RWPE2 (cell line): ENCODE measurements around the gene TMEM35B.
"Not testable (repeated sequence)": the region's sequence is repeated elsewhere in the genome, so short reads cannot be mapped to it uniquely, and the experiment has no call there.

Source experiments
- ATAC-seq: fragments of 200-7000 bp; cut with Tn5 transposase; 3 replicates; pipeline ENCODE4 v1.9.1; 2021; ENCODE audit warnings: low read depth
- DNase-seq: peaks from one replicate; pipeline ENCODE4 v3.0.0-alpha.2; 2020; ENCODE audit warnings: low spot score
- H3K27ac ChIP-seq: fragments of 450-650 bp; 2 replicates; pipeline ENCODE4 v1.5.1; 2017; ENCODE audit warnings: mild to moderate bottlenecking; ENCODE audit not compliant: poor library complexity, severe bottlenecking
- H3K27me3 ChIP-seq: fragments of 250-450 bp; sonication (Bioruptor Pico); 2 replicates; pipeline ENCODE4 v1.5.1; 2021; ENCODE audit warnings: mild to moderate bottlenecking, moderate library complexity; ENCODE audit not compliant: insufficient read depth, poor library complexity, severe bottlenecking
- H3K36me3 ChIP-seq: fragments of 250-450 bp; sonication (Bioruptor Pico); 2 replicates; pipeline ENCODE4 v1.5.1; 2020; ENCODE audit warnings: low read depth, mild to moderate bottlenecking, moderate library complexity
- H3K4me1 ChIP-seq: fragments of 250-450 bp; sonication (Bioruptor Pico); 2 replicates; pipeline ENCODE4 v1.5.1; 2021; ENCODE audit warnings: mild to moderate bottlenecking, moderate library complexity; ENCODE audit not compliant: insufficient read depth, poor library complexity, severe bottlenecking
- H3K4me3 ChIP-seq: fragments of 250-450 bp; sonication (Bioruptor Pico); 2 replicates; pipeline ENCODE4 v1.5.1; 2021; ENCODE audit warnings: mild to moderate bottlenecking, moderate library complexity; ENCODE audit not compliant: severe bottlenecking
- H3K9me3 ChIP-seq: fragments of 250-450 bp; sonication (Bioruptor Pico); 2 replicates; pipeline ENCODE4 v1.5.1; 2021; ENCODE audit warnings: mild to moderate bottlenecking, moderate library complexity; ENCODE audit not compliant: severe bottlenecking
- TF ChIP-seq, protein P1 (sequence below): fragments of 450-650 bp; IDR thresholded peaks from one replicate; pipeline ENCODE4 v1.5.1; 2017; ENCODE audit warnings: mild to moderate bottlenecking, moderate library complexity; ENCODE audit not compliant: poor library complexity, severe bottlenecking

Gene TMEM35B

DNA sequence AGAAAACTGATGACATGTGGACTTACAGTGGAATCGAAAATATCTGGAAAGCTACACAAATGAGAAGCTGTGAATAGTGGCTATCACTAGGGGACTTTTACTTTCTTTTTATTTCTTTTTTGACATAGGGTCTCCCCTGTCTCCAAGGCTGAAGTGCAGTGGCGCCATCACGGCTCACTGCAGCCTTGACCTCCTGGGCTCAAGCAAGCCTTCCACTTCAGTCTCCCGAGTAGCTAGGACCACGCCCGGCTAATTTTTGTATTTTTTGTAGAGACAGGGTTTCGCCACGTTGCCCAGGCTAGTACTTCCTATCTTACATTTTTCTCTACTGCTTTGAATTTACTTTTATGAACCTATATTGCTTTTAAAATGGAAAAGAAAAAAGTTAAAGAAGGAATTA lies 10.5 kb downstream of the TMEM35B start:
- Histone ChIP-seq H3K27me3 (no peaks in the 10 kb centered on the region), H3K36me3 (no peaks in the 10 kb centered on the region), H3K4me3 (no peak overlapping the region), H3K27ac (no peak overlapping the region), H3K9me3 (no peaks in the 10 kb centered on the region), H3K4me1 (no peaks in the 10 kb centered on the region)
- ATAC-seq: no peak
- TF ChIP-seq, protein P1, sequence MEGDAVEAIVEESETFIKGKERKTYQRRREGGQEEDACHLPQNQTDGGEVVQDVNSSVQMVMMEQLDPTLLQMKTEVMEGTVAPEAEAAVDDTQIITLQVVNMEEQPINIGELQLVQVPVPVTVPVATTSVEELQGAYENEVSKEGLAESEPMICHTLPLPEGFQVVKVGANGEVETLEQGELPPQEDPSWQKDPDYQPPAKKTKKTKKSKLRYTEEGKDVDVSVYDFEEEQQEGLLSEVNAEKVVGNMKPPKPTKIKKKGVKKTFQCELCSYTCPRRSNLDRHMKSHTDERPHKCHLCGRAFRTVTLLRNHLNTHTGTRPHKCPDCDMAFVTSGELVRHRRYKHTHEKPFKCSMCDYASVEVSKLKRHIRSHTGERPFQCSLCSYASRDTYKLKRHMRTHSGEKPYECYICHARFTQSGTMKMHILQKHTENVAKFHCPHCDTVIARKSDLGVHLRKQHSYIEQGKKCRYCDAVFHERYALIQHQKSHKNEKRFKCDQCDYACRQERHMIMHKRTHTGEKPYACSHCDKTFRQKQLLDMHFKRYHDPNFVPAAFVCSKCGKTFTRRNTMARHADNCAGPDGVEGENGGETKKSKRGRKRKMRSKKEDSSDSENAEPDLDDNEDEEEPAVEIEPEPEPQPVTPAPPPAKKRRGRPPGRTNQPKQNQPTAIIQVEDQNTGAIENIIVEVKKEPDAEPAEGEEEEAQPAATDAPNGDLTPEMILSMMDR: no peak
- DNase-seq: no peak

DNA sequence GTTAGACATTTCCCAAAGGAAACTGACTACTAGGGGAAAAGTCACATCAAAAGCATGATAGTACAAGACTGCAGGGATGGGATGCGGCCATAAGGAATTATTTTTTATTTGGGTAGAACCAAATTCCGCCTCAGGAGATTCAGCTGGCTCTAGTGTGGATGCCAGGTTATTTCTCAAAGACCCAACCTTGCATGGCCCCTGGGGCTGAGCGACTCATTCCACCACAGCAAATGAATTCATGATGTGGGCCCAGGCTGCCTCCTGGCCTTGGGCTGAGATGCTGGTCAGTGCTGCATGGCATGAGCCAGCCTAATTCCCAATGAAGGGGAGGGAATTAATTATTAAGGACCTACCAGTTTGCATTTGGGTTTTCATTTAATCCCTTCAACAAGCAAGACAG lies 11.8 kb downstream of the TMEM35B start:
- Histone ChIP-seq H3K4me1 (no peaks in the 10 kb centered on the region), H3K27ac (no peak overlapping the region), H3K27me3 (no peaks in the 10 kb centered on the region), H3K4me3 (no peak overlapping the region), H3K36me3 (no peaks in the 10 kb centered on the region), H3K9me3 (no peaks in the 10 kb centered on the region)
- DNase-seq (no peak), ATAC-seq (no peak)
- TF ChIP-seq, protein P1: no peak

DNA sequence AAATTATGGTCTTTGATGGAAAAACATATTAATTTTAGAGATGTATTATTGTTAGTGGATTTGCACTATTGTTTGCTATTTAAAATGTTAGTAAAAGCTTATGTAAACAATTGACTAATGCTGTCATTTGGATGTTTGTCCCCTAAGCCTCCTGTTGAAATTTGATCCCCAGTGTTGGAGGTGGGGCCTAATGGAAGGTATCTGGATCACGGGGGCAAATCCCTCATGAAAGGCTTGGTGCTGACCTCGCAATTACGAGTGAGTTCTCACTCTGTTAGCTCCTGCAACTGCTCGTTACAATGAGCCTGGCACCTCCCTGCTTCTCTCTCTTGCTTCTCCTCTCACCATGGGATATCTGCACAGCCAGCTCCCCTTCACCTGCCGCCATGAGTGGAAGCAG lies 14.3 kb downstream of the TMEM35B start:
- H3K9me3 ChIP-seq: no peaks in the 10 kb centered on the region
- no peak overlapping the region for H3K4me3 ChIP-seq
- H3K27ac ChIP-seq: no peak overlapping the region
- no peak for DNase-seq
- TF ChIP-seq, protein P1: no peak
- no peaks in the 10 kb centered on the region for H3K27me3 ChIP-seq
- no peaks in the 10 kb centered on the region for H3K4me1 ChIP-seq
- no peak for ATAC-seq
- no peaks in the 10 kb centered on the region for H3K36me3 ChIP-seq

DNA sequence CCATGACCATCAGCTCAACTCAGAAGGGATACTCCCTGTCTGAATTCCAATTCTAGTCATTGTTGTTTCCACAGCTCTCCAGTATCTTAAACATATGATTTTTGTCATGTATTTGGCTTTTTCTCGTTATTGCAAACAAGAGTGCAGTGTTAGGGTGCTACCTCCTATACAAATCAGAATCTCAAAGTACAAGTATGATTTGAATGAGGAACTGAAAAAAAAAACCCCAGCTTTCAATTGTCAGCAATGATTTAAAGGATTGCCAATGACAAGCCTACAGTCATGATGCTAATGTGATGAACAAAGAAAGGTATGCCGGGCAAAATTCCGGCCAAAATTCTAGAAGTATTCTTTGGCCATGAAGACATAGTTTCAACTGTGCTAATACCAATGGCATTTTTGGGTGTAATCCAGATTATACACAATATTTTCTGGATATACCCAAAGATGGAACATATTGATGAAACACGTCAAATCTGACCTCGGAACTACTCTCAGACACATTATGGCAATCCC lies 14.9 kb downstream of the TMEM35B start:
- TF ChIP-seq, protein P1: no peak
- Histone ChIP-seq H3K4me3 (no peak overlapping the region), H3K27ac (no peak overlapping the region), H3K9me3 (no peaks in the 10 kb centered on the region), H3K36me3 (no peaks in the 10 kb centered on the region), H3K4me1 (no peaks in the 10 kb centered on the region), H3K27me3 (no peaks in the 10 kb centered on the region)
- ATAC-seq: no peak
- no peak for DNase-seq

DNA sequence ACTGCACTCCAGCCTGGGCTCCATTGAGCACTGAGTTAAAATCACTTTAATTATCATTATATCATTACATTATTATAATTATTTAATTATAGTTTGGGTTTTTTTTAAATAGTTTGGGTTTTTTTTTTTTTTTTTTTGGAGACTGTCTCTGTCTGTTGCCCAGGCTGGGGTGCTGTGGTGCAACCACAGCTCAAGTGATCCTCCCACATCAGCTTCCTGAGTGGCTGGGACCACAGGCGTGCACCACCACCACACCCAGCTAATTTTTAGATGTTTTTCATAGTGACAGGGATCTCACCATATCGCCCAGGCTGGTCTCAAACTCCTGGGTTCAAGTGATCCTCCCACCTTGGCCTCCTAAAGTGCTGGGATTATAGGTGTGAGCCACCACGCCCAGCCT lies 16.9 kb downstream of the TMEM35B start:
- not testable (repeated sequence) for H3K27ac ChIP-seq, H3K4me3 ChIP-seq, H3K27me3 ChIP-seq, ATAC-seq, H3K9me3 ChIP-seq, DNase-seq, H3K4me1 ChIP-seq, H3K36me3 ChIP-seq

DNA sequence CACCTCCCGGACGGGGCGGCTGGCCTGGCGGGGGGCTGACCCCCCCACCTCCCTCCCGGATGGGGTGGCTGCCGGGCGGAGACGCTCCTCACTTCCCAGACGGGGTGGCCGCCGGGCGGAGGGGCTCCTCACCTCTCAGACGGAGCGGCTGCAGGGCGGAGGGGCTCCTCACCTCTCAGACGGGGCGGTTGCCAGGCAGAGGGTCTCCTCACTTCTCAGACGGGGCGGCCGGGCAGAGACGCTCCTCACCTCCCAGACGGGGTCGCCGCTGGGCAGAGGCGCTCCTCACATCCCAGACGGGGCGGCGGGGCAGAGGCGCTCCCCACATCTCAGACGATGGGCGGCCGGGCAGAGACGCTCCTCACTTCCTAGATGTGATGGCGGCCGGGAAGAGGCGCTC lies 17.5 kb downstream of the TMEM35B start:
- not testable (repeated sequence) for H3K4me3 ChIP-seq, H3K9me3 ChIP-seq, ATAC-seq, H3K27ac ChIP-seq, H3K27me3 ChIP-seq, H3K36me3 ChIP-seq, DNase-seq, H3K4me1 ChIP-seq
